GM20000 (cell line): Measurements from ENCODE around the gene DIS3L2.

Experiments
- DNase-seq: peaks from one replicate; pipeline ENCODE4 v3.0.0; 2012; ENCODE audit warnings: low spot score
- CTCF ChIP-seq: IDR thresholded peaks from 2 replicates; pipeline ENCODE4 v1.5.1; 2012; ENCODE audit warnings: mild to moderate bottlenecking, control low read depth; ENCODE audit errors: extremely low read depth, missing control alignments

The DIS3L2 gene

GRCh38 chr2:232049350-232049749 is 87.8 kb downstream of the DIS3L2 start:
- no peak for DNase-seq
- TF ChIP-seq CTCF = no peak

- no peak for TF ChIP-seq CTCF
These were observed 91.1 kb downstream of the DIS3L2 start for GRCh38 chr2:232052591-232052990.

GRCh38 chr2:232053777-232054176 is 92.3 kb downstream of the DIS3L2 start:
- TF ChIP-seq CTCF = no peak
- no peak for DNase-seq

More at GRCh38 chr2:232052591-232052990, 91.1 kb downstream of the DIS3L2 start:
- DNase-seq = no peak

GRCh38 chr2:232058063-232058877 is 96.8 kb downstream of the DIS3L2 start:
- peak; percentile 21 for DNase-seq
- no peak for TF ChIP-seq CTCF

GRCh38 chr2:232058931-232059330 is 97.4 kb downstream of the DIS3L2 start:
- no peak for DNase-seq
- TF ChIP-seq CTCF = no peak

GRCh38 chr2:232061265-232061664 is 99.8 kb downstream of the DIS3L2 start:
- TF ChIP-seq CTCF = no peak
- DNase-seq = no peak

- no peak for DNase-seq
- no peak for TF ChIP-seq CTCF
These were observed 111.5 kb downstream of the DIS3L2 start for GRCh38 chr2:232073026-232073425.
